Fibroblast of lung (primary cell): Measurements from ENCODE around the gene ZNHIT2.

Experiments
- EZH2 ChIP-seq: IDR thresholded peaks from 2 replicates; pipeline ENCODE4 v1.5.1; 2012; ENCODE audit warnings: low read length, control low read depth, mild to moderate bottlenecking; ENCODE audit errors: missing control alignments
- TF ChIP-seq, protein P1 (sequence below), 2 donors: IDR thresholded peaks in 1 of 2; conservative IDR thresholded peaks in 1 of 2; 1 replicate in 1 of 2; 2 replicates in 1 of 2; pipeline ENCODE4 v1.5.1; 2011 to 2012; ENCODE audit warnings: low read length in 2 of 2, control low read depth in 1 of 2, inconsistent platforms in 1 of 2, low read depth in 1 of 2, mild to moderate bottlenecking in 1 of 2

- TF ChIP-seq, protein P1, sequence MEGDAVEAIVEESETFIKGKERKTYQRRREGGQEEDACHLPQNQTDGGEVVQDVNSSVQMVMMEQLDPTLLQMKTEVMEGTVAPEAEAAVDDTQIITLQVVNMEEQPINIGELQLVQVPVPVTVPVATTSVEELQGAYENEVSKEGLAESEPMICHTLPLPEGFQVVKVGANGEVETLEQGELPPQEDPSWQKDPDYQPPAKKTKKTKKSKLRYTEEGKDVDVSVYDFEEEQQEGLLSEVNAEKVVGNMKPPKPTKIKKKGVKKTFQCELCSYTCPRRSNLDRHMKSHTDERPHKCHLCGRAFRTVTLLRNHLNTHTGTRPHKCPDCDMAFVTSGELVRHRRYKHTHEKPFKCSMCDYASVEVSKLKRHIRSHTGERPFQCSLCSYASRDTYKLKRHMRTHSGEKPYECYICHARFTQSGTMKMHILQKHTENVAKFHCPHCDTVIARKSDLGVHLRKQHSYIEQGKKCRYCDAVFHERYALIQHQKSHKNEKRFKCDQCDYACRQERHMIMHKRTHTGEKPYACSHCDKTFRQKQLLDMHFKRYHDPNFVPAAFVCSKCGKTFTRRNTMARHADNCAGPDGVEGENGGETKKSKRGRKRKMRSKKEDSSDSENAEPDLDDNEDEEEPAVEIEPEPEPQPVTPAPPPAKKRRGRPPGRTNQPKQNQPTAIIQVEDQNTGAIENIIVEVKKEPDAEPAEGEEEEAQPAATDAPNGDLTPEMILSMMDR (conservative IDR thresholded peaks at IDR 0.05 in 1 of 2, IDR thresholded peaks at IDR 0.05 in 1 of 2; ENCODE audit: low read depth in 1 of 2, low read length in 2 of 2), result no peak
- no peak for TF ChIP-seq EZH2
Observed at GRCh38 chr11:65156256-65156655, 38.8 kb upstream of the ZNHIT2 start.
